DMS114 treated with DMSO at 0.1 percent for 48 hours (cell line): ENCODE measurements around the gene UBAP1L.
"Not testable (repeated sequence)": the region's sequence is repeated elsewhere in the genome, so short reads cannot be mapped to it uniquely, and the experiment has no call there.

Experiments
- DNase-seq: peaks from one replicate; lab custom pipeline; 2025; ENCODE audit not compliant: unreplicated experiment; lab: John Stamatoyannopoulos, UW

Gene UBAP1L

GRCh38 chr15:65049418-65049840, 65.6 kb downstream of the UBAP1L start:
- no peak for DNase-seq

DNA sequence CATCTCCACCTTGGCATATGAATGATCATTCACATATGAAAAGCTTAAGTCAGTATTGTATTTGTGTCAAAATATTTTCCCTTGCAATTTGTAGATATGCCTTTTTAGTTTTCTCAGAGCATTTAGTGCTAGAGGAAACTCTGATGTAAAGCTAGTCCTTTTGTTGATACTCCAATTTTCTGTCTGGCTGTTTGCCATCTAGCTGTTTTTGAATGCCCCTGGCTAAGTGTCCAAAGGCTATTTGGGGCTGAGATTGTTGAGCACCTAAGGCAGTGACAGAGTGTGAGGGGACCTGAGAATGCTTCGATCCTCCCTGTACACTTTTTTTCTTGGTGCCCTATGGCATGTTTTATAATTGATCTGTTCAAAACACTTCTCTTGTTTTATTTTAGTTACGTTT, 66.8 kb downstream of the UBAP1L start:
- no peak for DNase-seq

DNA sequence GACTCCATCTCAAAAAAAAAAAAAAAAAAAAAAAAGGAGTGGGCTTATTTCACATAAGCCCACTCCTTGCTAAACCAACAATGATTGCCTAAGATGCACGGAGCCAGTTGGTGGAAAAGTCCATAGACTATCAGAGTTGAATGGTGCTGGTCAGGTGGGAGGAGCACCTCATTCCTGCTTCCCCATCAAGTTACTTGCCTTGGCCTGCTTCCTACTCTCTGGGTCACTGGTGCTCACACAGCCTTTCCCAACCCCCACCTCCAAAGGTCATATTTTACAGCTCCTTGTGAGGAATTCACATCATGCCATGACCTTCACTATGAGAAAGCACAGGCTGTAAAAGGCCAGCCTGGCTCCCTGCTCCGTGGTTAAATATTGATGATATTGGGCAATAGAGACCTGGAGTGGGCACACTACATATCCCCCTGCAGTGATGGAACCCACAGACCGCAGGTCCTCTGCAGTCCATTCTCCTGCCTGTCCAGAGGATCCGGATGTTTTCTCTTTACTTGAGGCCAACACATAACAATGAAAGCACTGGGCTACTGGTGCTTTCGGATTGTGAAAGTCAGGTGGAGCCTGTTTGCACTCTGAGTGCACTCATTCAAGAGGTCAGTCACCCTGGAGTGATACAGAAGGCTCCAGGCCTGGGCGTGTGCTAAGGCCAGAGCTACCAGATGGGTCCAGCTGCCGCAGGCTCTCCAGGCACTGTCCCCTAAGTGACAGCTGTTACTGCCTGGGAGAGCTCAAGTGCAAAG, 70.1 kb downstream of the UBAP1L start, which contains the start of gene SLC51B:
SLC51B (plus strand) TSS at position 664 of the 758 bp plus-strand sequence. CDS start 4,618 bp downstream, outside the sequence.
- no peak for DNase-seq

- not testable (repeated sequence) for DNase-seq
These were observed 70.8 kb downstream of the UBAP1L start for GRCh38 chr15:65044218-65044617.

DNA sequence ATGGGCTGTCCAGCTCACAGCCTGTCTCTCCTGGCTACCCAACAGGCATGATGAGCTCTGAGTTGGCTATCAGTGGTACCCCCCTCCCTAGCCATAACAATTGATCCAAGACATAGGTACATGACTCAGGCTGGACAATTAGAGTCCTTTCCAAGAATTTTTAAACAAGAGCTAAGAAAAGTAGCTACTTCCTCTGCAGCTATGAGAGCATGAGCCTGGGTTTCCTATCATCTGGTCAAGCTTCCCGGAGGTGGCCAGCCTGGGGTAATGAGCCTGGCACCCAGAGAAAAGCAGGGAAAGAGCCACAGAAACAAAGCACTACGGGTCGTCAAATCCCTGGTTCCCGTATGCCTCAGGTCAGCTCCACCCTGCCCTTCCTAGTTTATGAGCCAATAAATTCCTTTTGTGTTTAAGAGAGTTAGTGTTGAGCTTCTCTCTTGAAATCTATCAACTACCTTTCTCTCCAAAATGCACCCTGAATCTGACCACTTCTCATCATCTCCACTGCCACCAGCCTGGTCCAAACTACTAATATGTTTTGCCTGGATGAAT, 72.1 kb downstream of the UBAP1L start:
- DNase-seq, result no peak
